Kidney (tissue), 14 donors: ENCODE measurements around the gene MPDU1. TPM values are rescaled to one million over a fixed set of nuclear protein-coding genes. Genes with fewer than 3 reads are reported as not detected.

Experiments
- DNase-seq, 5 donors: peaks; one replicate each; pipeline ENCODE4 v3.0.0-alpha.2; 2013 to 2020
- FAIRE-seq: peaks from 2 replicates; lab custom pipeline; 2012; peaks lifted over from hg19 to GRCh38; lab: Jason Lieb, UNC
- H3K27ac ChIP-seq, 2 donors: one replicate each; pipeline ENCODE4 v1.7.0; 2013; ENCODE audit warnings: low read depth in 2 of 2, low read length in 2 of 2, inconsistent platforms in 1 of 2
- H3K27me3 ChIP-seq: one replicate; pipeline ENCODE4 v1.7.1; 2013; ENCODE audit warnings: low read length, inconsistent platforms; ENCODE audit not compliant: control insufficient read depth, insufficient read depth
- H3K36me3 ChIP-seq, 3 donors: one replicate each; pipeline versions ENCODE4 v1.7.0 to v1.7.1; 2013; ENCODE audit warnings: low read length in 3 of 3, control low read depth in 1 of 3, inconsistent platforms in 1 of 3; ENCODE audit not compliant: insufficient read depth in 3 of 3, control insufficient read depth in 2 of 3
- H3K4me1 ChIP-seq, 3 donors: one replicate each; pipeline versions ENCODE4 v1.7.0 to v1.7.1; 2013; ENCODE audit warnings: low read length in 3 of 3, inconsistent platforms in 1 of 3, low read depth in 1 of 3; ENCODE audit not compliant: control insufficient read depth in 2 of 3, insufficient read depth in 2 of 3
- H3K4me3 ChIP-seq, 3 donors: one replicate each; pipeline versions ENCODE4 v1.7.0 to v1.8.1; 2013; ENCODE audit warnings: low read length in 3 of 3, control low read depth in 1 of 3, inconsistent platforms in 1 of 3
- H3K9ac ChIP-seq, 3 donors: one replicate each; pipeline versions ENCODE4 v1.7.0 to v1.7.1; 2013; ENCODE audit warnings: low read length in 3 of 3, control low read depth in 1 of 3, inconsistent platforms in 1 of 3
- H3K9me3 ChIP-seq, 3 donors: one replicate each; pipeline versions ENCODE4 v1.7.0 to v1.7.1; 2013; ENCODE audit warnings: low read length in 3 of 3, control low read depth in 1 of 3, inconsistent platforms in 1 of 3; ENCODE audit not compliant: control insufficient read depth in 2 of 3, insufficient read depth in 1 of 3
- CTCF ChIP-seq: IDR thresholded peaks from 3 replicates; pipeline ENCODE4 v1.5.1; 2012; ENCODE audit warnings: mild to moderate bottlenecking, moderate library complexity, borderline replicate concordance; ENCODE audit not compliant: insufficient read depth; ENCODE audit errors: extremely low read depth
- intact Hi-C: fragments of 100-400 bp; cut with DNase I; formaldehyde crosslinking; loops from one replicate; pipeline ENCODE4 v1.11.1; 2022
- polyA plus RNA-seq: library from polyadenylated mRNA; stranded (reverse); fragments of 350-450 nt; fragmentation: Illumina TruSeq; extraction: RNeasy Lipid Tissue Mini Kit (QIAGEN cat#74804); gene quantifications from one replicate; pipeline ENCODE4 v1.2.3, GENCODE V29; 2014; ENCODE audit warnings: low read depth, low replicate concordance; ENCODE audit not compliant: insufficient read depth
- total RNA-seq: library from RNA; stranded (reverse); fragmentation: NEBNext Ultra II Directional; extraction: Animal tissue kit (Norgen Biotek cat#: 25700); gene quantifications from one replicate; pipeline ENCODE4 v1.2.1, GENCODE V29; 2021
- donor health status: control.
- donor health status: control.
- donor health status: control.
- donor health status: control.
- donor health status: control.
- donor health status: DM: yes; HTN: yes; CAD: no.
- donor health status: Normal renal cell carcinoma (clear cell type).

The MPDU1 gene
- total and polyA plus RNA-seq, 2 donors from 2014 or later, result 54.2 to 145 TPM

DNA sequence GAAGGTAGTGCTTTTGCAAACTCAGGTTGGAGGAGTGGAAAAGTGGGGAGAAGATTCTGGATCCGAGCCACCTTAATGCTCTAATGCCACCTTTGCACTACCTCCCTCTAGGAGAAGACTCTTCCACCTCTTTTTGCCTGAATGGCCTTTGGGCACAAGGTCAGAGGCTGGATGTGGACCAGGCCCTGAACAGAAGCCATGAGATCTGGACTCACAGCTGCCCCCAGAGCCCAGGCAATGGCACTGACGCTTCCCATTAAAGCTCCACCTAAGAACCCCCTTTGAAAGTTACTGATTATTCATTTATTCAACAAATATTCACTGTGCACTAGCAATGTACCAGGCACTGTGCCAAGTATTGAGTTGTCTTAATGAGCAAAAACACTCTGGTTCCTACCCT, 49.4 kb downstream of the MPDU1 start:
- Histone ChIP-seq H3K4me1 (peaks cover 0 to 9% (median 7%) of the 10 kb centered on the region in 3 donors), H3K4me3 (no peak overlapping the region), H3K36me3 (no peaks in the 10 kb centered on the region), H3K27me3 (no peaks in the 10 kb centered on the region), H3K9me3 (no peaks in the 10 kb centered on the region), H3K27ac (no peak overlapping the region), H3K9ac (no peak overlapping the region)
- no peak for TF ChIP-seq CTCF
- DNase-seq, result no peak
- no peak for FAIRE-seq
- intact Hi-C loops, result no loop called here

DNA sequence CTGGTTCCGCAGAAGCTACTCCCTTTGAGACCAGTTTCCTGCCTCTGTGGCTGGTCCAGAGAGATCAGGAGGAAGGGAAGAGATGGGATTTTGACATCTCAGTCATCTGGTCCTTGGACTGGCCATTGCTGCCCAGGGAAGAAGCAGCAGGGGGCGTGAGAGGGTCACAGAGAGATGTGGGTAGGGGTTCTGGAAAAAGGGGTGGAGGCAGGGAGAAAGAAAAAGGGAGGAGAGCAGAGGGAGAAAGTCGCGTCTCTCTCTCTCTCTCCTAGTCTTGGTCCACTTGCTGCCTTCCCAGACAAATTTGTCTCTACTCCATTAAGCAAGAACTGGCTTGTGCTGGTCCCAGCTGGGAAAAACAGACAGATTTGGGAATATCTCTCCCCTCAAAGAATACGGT, 50.7 kb downstream of the MPDU1 start:
- no peaks in the 10 kb centered on the region for H3K36me3 ChIP-seq
- DNase-seq (peak; percentile 80 to 92 (median 86)), FAIRE-seq (no peak)
- no peak overlapping the region for H3K9ac ChIP-seq
- no peak overlapping the region for H3K27ac ChIP-seq
- H3K4me3 ChIP-seq, result no peak overlapping the region
- no peaks in the 10 kb centered on the region for H3K9me3 ChIP-seq
- intact Hi-C loops, result no loop called here
- H3K4me1 ChIP-seq, result peaks cover 0 to 9% (median 7%) of the 10 kb centered on the region in 3 donors
- TF ChIP-seq CTCF, result peak; percentile 43
- H3K27me3 ChIP-seq, result no peaks in the 10 kb centered on the region

- no peak for FAIRE-seq
- Histone ChIP-seq H3K27me3 (no peaks in the 10 kb centered on the region), H3K9me3 (no peaks in the 10 kb centered on the region), H3K36me3 (no peaks in the 10 kb centered on the region), H3K27ac (no peak overlapping the region), H3K9ac (no peak overlapping the region), H3K4me3 (no peak overlapping the region), H3K4me1 (peaks cover 0 to 9% (median 7%) of the 10 kb centered on the region in 3 donors)
- peak in 2 of 5 donors; percentile 48 to 64 for DNase-seq
- no peak for TF ChIP-seq CTCF
- intact Hi-C loops, result no loop called here
Measured at GRCh38 chr17:7636163-7636562, 52.5 kb downstream of the MPDU1 start.

Other genes starting within 250 kb of the MPDU1 start
- gene ACAP1, start 247.3 kb upstream of the MPDU1 start, total RNA-seq, result 26.0 TPM
- gene ACAP1, start 247.3 kb upstream of the MPDU1 start, polyA plus RNA-seq, result 9.9 TPM
- gene KCTD11, start 231.7 kb upstream of the MPDU1 start, total RNA-seq, result 14.4 TPM
- gene KCTD11, start 231.7 kb upstream of the MPDU1 start, polyA plus RNA-seq, result 7.2 TPM
- gene TMEM95, start 228.7 kb upstream of the MPDU1 start, total RNA-seq, result not detected
- gene TMEM95, start 228.7 kb upstream of the MPDU1 start, polyA plus RNA-seq, result not detected
- 9.3 TPM for gene TNK1, start 202.8 kb upstream of the MPDU1 start, total RNA-seq
- 7.6 TPM for gene TNK1, start 202.8 kb upstream of the MPDU1 start, polyA plus RNA-seq
- gene PLSCR3, start 189.3 kb upstream of the MPDU1 start, total RNA-seq, result 35.0 TPM
- 26.4 TPM for gene PLSCR3, start 189.3 kb upstream of the MPDU1 start, polyA plus RNA-seq
- 55.8 TPM for gene TMEM256, start 179.8 kb upstream of the MPDU1 start, total RNA-seq
- gene TMEM256, start 179.8 kb upstream of the MPDU1 start, polyA plus RNA-seq, result 389 TPM
- 23.4 TPM for gene NLGN2, start 176.0 kb upstream of the MPDU1 start, total RNA-seq
- gene NLGN2, start 176.0 kb upstream of the MPDU1 start, polyA plus RNA-seq, result 7.3 TPM
- gene SPEM1, start 163.5 kb upstream of the MPDU1 start, total RNA-seq, result not detected
- gene SPEM1, start 163.5 kb upstream of the MPDU1 start, polyA plus RNA-seq, result not detected
- gene SPEM2, start 158.2 kb upstream of the MPDU1 start, total RNA-seq, result not detected
- not detected for gene SPEM2, start 158.2 kb upstream of the MPDU1 start, polyA plus RNA-seq
- not detected for gene SPEM3, start 155.0 kb upstream of the MPDU1 start, total RNA-seq
- gene SPEM3, start 155.0 kb upstream of the MPDU1 start, polyA plus RNA-seq, result not detected
- gene TMEM102, start 148.4 kb upstream of the MPDU1 start, total RNA-seq, result 10.0 TPM
- 10.0 TPM for gene TMEM102, start 148.4 kb upstream of the MPDU1 start, polyA plus RNA-seq
- 1.4 TPM for gene FGF11, start 144.3 kb upstream of the MPDU1 start, total RNA-seq
- gene FGF11, start 144.3 kb upstream of the MPDU1 start, polyA plus RNA-seq, result 7.7 TPM
- gene CHRNB1, start 138.8 kb upstream of the MPDU1 start, total RNA-seq, result 11.9 TPM
- gene CHRNB1, start 138.8 kb upstream of the MPDU1 start, polyA plus RNA-seq, result 19.3 TPM
- 64.8 TPM for gene ZBTB4, start 104.2 kb upstream of the MPDU1 start, total RNA-seq
- gene ZBTB4, start 104.2 kb upstream of the MPDU1 start, polyA plus RNA-seq, result 23.2 TPM
- gene SLC35G6, start 102.4 kb upstream of the MPDU1 start, total RNA-seq, result not detected
- not detected for gene SLC35G6, start 102.4 kb upstream of the MPDU1 start, polyA plus RNA-seq
- gene POLR2A, start 99.5 kb upstream of the MPDU1 start, total RNA-seq, result 133 TPM
- gene POLR2A, start 99.5 kb upstream of the MPDU1 start, polyA plus RNA-seq, result 18.6 TPM
- 48.0 TPM for gene TNFSF12, start 34.8 kb upstream of the MPDU1 start, total RNA-seq
- 61.8 TPM for gene TNFSF12, start 34.8 kb upstream of the MPDU1 start, polyA plus RNA-seq
- gene TNFSF13, start 25.1 kb upstream of the MPDU1 start, total RNA-seq, result 99.2 TPM
- gene TNFSF13, start 25.1 kb upstream of the MPDU1 start, polyA plus RNA-seq, result 68.6 TPM
- gene SENP3, start 21.9 kb upstream of the MPDU1 start, total RNA-seq, result 43.5 TPM
- 50.3 TPM for gene SENP3, start 21.9 kb upstream of the MPDU1 start, polyA plus RNA-seq
- gene CD68, start 4.2 kb upstream of the MPDU1 start, total RNA-seq, result 92.6 TPM
- 38.3 TPM for gene CD68, start 4.2 kb upstream of the MPDU1 start, polyA plus RNA-seq
- gene SOX15, start 6.2 kb downstream of the MPDU1 start, total RNA-seq, result 0.88 TPM
- gene SOX15, start 6.2 kb downstream of the MPDU1 start, polyA plus RNA-seq, result 0.80 TPM
- 29.3 TPM for gene FXR2, start 31.0 kb downstream of the MPDU1 start, total RNA-seq
- 59.2 TPM for gene FXR2, start 31.0 kb downstream of the MPDU1 start, polyA plus RNA-seq
- 74.7 TPM for gene SAT2, start 44.0 kb downstream of the MPDU1 start, total RNA-seq
- gene SAT2, start 44.0 kb downstream of the MPDU1 start, polyA plus RNA-seq, result 430 TPM
- gene SHBG, start 46.3 kb downstream of the MPDU1 start, total RNA-seq, result 0.57 TPM
- 4.6 TPM for gene SHBG, start 46.3 kb downstream of the MPDU1 start, polyA plus RNA-seq
- 7.6 TPM for gene ATP1B2, start 67.1 kb downstream of the MPDU1 start, total RNA-seq
- 12.8 TPM for gene ATP1B2, start 67.1 kb downstream of the MPDU1 start, polyA plus RNA-seq
- 66.9 TPM for gene TP53, start 103.6 kb downstream of the MPDU1 start, total RNA-seq
- 14.8 TPM for gene TP53, start 103.6 kb downstream of the MPDU1 start, polyA plus RNA-seq
- 6.5 TPM for gene WRAP53, start 104.6 kb downstream of the MPDU1 start, total RNA-seq
- 10.8 TPM for gene WRAP53, start 104.6 kb downstream of the MPDU1 start, polyA plus RNA-seq
- 3.5 TPM for gene EFNB3, start 121.3 kb downstream of the MPDU1 start, total RNA-seq
- gene EFNB3, start 121.3 kb downstream of the MPDU1 start, polyA plus RNA-seq, result 2.3 TPM
- gene DNAH2, start 133.9 kb downstream of the MPDU1 start, total RNA-seq, result 0.66 TPM
- 0.17 TPM for gene DNAH2, start 133.9 kb downstream of the MPDU1 start, polyA plus RNA-seq